Ureter (tissue), 1 donor: Measurements from ENCODE around the gene LAMTOR3. TPM values are rescaled to one million over a fixed set of nuclear protein-coding genes. Genes with fewer than 3 reads are reported as not detected.

Source experiments
- DNase-seq: peaks from one replicate; pipeline ENCODE4 v3.0.0-alpha.2; 2020; ENCODE audit warnings: low spot score
- total RNA-seq: library from RNA; stranded (reverse); gene quantifications from one replicate; pipeline ENCODE4 v1.2.4, GENCODE V29; 2023
- donor health status: DM: yes; HTN: yes; CAD: no.

The LAMTOR3 gene
- total RNA-seq, 1 donor from 2014 or later, result 48.2 TPM

GRCh38 chr4:99861120-99861905, 32.9 kb downstream of the LAMTOR3 start:
- DNase-seq, result no peak

- no peak for DNase-seq
Observed at GRCh38 chr4:99860521-99860920, 33.7 kb downstream of the LAMTOR3 start.

- no peak for DNase-seq
Observed at GRCh38 chr4:99859618-99860017, 34.6 kb downstream of the LAMTOR3 start.

- no peak for DNase-seq
Observed at GRCh38 chr4:99857307-99857706, 36.9 kb downstream of the LAMTOR3 start.

GRCh38 chr4:99856166-99856565, 38.1 kb downstream of the LAMTOR3 start:
- DNase-seq, result no peak

- no peak for DNase-seq
Observed at GRCh38 chr4:99855678-99856077, 38.5 kb downstream of the LAMTOR3 start.

GRCh38 chr4:99853999-99854398, 40.2 kb downstream of the LAMTOR3 start:
- no peak for DNase-seq

GRCh38 chr4:99853190-99853589, 41.0 kb downstream of the LAMTOR3 start:
- DNase-seq, result no peak

- no peak for DNase-seq
Observed at GRCh38 chr4:99852199-99852749, 42.0 kb downstream of the LAMTOR3 start.

GRCh38 chr4:99848591-99849001, 45.6 kb downstream of the LAMTOR3 start:
- DNase-seq, result no peak

GRCh38 chr4:99847362-99847976, 46.8 kb downstream of the LAMTOR3 start:
- DNase-seq, result no peak

- DNase-seq, result no peak
Observed at GRCh38 chr4:99846891-99847290, 47.3 kb downstream of the LAMTOR3 start.

- no peak for DNase-seq
Observed at GRCh38 chr4:99845708-99846469, 48.3 kb downstream of the LAMTOR3 start.

- no peak for DNase-seq
Observed at GRCh38 chr4:99845179-99845578, 49.0 kb downstream of the LAMTOR3 start.

GRCh38 chr4:99844048-99844447, 50.2 kb downstream of the LAMTOR3 start:
- DNase-seq, result no peak

- no peak for DNase-seq
Observed at GRCh38 chr4:99843413-99843812, 50.8 kb downstream of the LAMTOR3 start.

- no peak for DNase-seq
Observed at GRCh38 chr4:99841129-99841528, 53.1 kb downstream of the LAMTOR3 start.

GRCh38 chr4:99838927-99839326, 55.3 kb downstream of the LAMTOR3 start:
- no peak for DNase-seq

GRCh38 chr4:99835942-99836341, 58.3 kb downstream of the LAMTOR3 start:
- no peak for DNase-seq

- no peak for DNase-seq
Observed at GRCh38 chr4:99834569-99834968, 59.7 kb downstream of the LAMTOR3 start.

GRCh38 chr4:99833756-99834155, 60.5 kb downstream of the LAMTOR3 start:
- DNase-seq, result no peak

GRCh38 chr4:99832758-99833157, 61.5 kb downstream of the LAMTOR3 start:
- no peak for DNase-seq
